IMR-90 (cell line): ENCODE data around the gene NOTCH3. TPM values are rescaled to one million over a fixed set of nuclear protein-coding genes. Genes with fewer than 3 reads are reported as not detected.

Experiments
- ATAC-seq: fragments of 200-7000 bp; cut with Tn5 transposase; 2 replicates; pipeline ENCODE4 v1.9.1; 2020; ENCODE audit warnings: low read depth, mild to moderate bottlenecking, moderate library complexity
- BruUV-seq: library from RNA; stranded (reverse); fragments of 400-500 nt; replicated peaks from 2 replicates; lab custom pipeline; 2021; lab: Mats Ljungman, UMichigan
- CTCF ChIA-PET: fragments of 300-600 bp; formaldehyde crosslinking; extraction: SDS; loops from one replicate; lab custom pipeline; 2021; ENCODE audit warnings: antibody characterized with exemption; lab: Yijun Ruan, JAX
- POLR2A ChIA-PET: fragments of 300-600 bp; sonication (Branson Sonifier 250); formaldehyde crosslinking; loops from one replicate; lab custom pipeline; 2022; ENCODE audit warnings: antibody characterized with exemption; ENCODE audit not compliant: unreplicated experiment; lab: Charles Lee
- DNase-seq: peaks from one replicate; pipeline ENCODE4 v3.0.0; 2013
- H2AFZ ChIP-seq: replicated peaks from 2 replicates; pipeline ENCODE3; 2013; ENCODE audit warnings: low read length, mild to moderate bottlenecking; ENCODE audit not compliant: poor library complexity
- H2AK5ac ChIP-seq: 2 replicates; pipeline ENCODE4 v1.6.1; 2013; ENCODE audit warnings: low read depth, low read length, inconsistent platforms
- H2AK9ac ChIP-seq: replicated peaks from 2 replicates; pipeline ENCODE3; 2013; ENCODE audit warnings: mild to moderate bottlenecking, low read depth, low read length, moderate library complexity; ENCODE audit not compliant: poor library complexity
- H2BK120ac ChIP-seq: 2 replicates; pipeline ENCODE4 v1.6.1; 2013; ENCODE audit warnings: low read depth, low read length, inconsistent platforms
- H2BK15ac ChIP-seq: 3 replicates; pipeline ENCODE4 v1.6.1; 2013; ENCODE audit warnings: low read depth, low read length, inconsistent platforms
- H2BK20ac ChIP-seq: 2 replicates; pipeline ENCODE4 v1.6.1; 2013; ENCODE audit warnings: low read depth, mild to moderate bottlenecking, inconsistent platforms, low read length, moderate library complexity
- H2BK5ac ChIP-seq: 2 replicates; pipeline ENCODE4 v1.6.1; 2013; ENCODE audit warnings: mild to moderate bottlenecking, low read depth, low read length, inconsistent platforms; ENCODE audit not compliant: poor library complexity, severe bottlenecking
- H3K14ac ChIP-seq: replicated peaks from 2 replicates; pipeline ENCODE4 v1.6.1; 2013; ENCODE audit warnings: low read depth, low read length, inconsistent platforms
- H3K18ac ChIP-seq: 2 replicates; pipeline ENCODE4 v1.6.1; 2013; ENCODE audit warnings: low read depth, low read length, control low read depth
- H3K23ac ChIP-seq: 2 replicates; pipeline ENCODE4 v1.6.1; 2013; ENCODE audit warnings: low read depth, low read length, inconsistent platforms
- H3K27ac ChIP-seq: 2 replicates; pipeline ENCODE4 v1.5.1; 2013; ENCODE audit warnings: mild to moderate bottlenecking, control low read depth, low read length; ENCODE audit not compliant: insufficient read depth
- H3K27me3 ChIP-seq: 2 replicates; pipeline ENCODE4 v1.6.1; 2013; ENCODE audit warnings: low read length; ENCODE audit not compliant: control insufficient read depth, insufficient read depth
- H3K36me3 ChIP-seq: 2 replicates; pipeline ENCODE4 v1.6.1; 2013; ENCODE audit warnings: low read length, mixed read lengths; ENCODE audit not compliant: control insufficient read depth, insufficient read depth
- H3K4ac ChIP-seq: 2 replicates; pipeline ENCODE4 v1.6.1; 2013; ENCODE audit warnings: low read depth, low read length, inconsistent platforms
- H3K4me1 ChIP-seq: 2 replicates; pipeline ENCODE4 v1.6.1; 2013; ENCODE audit warnings: low read length, mixed read lengths; ENCODE audit not compliant: control insufficient read depth, insufficient read depth
- H3K4me2 ChIP-seq: 2 replicates; pipeline ENCODE4 v1.6.1; 2013; ENCODE audit warnings: low read depth, mild to moderate bottlenecking, control low read depth, low read length, moderate library complexity
- H3K4me3 ChIP-seq: 2 replicates; pipeline ENCODE4 v1.5.1; 2013; ENCODE audit warnings: low read depth, mild to moderate bottlenecking, control low read depth, low read length, moderate library complexity; ENCODE audit not compliant: insufficient read depth
- H3K56ac ChIP-seq: 2 replicates; pipeline ENCODE4 v1.6.1; 2013; ENCODE audit warnings: low read length, inconsistent platforms; ENCODE audit not compliant: insufficient read depth; ENCODE audit errors: extremely low read depth
- H3K79me1 ChIP-seq, 2 experiments: 2 replicates each; pipeline ENCODE4 v1.6.1; 2013; ENCODE audit warnings: low read length in 2 of 2, inconsistent platforms in 1 of 2, low read depth in 1 of 2
- H3K9ac ChIP-seq: 2 replicates; pipeline ENCODE4 v1.6.1; 2013; ENCODE audit warnings: low read depth, low read length, control low read depth
- H3K9me1 ChIP-seq: 2 replicates; pipeline ENCODE4 v1.6.1; 2013; ENCODE audit warnings: low read length, inconsistent platforms; ENCODE audit not compliant: insufficient read depth
- H3K9me3 ChIP-seq: 2 replicates; pipeline ENCODE4 v1.6.1; 2013; ENCODE audit warnings: low read length; ENCODE audit not compliant: control insufficient read depth, insufficient read depth
- H4K20me1 ChIP-seq: 2 replicates; pipeline ENCODE4 v1.6.1; 2013; ENCODE audit warnings: low read length, inconsistent platforms; ENCODE audit not compliant: insufficient read depth
- H4K5ac ChIP-seq: 2 replicates; pipeline ENCODE4 v1.6.1; 2013; ENCODE audit warnings: mild to moderate bottlenecking, low read depth, low read length, control low read depth
- H4K8ac ChIP-seq, 2 experiments: 2 replicates each; pipeline ENCODE4 v1.6.1; 2013; ENCODE audit warnings: low read depth in 2 of 2, low read length in 2 of 2, control low read depth in 1 of 2, inconsistent platforms in 1 of 2
- H4K91ac ChIP-seq: 2 replicates; pipeline ENCODE4 v1.6.1; 2013; ENCODE audit warnings: low read depth, low read length, inconsistent platforms; ENCODE audit not compliant: insufficient read depth
- ELK1 ChIP-seq: fragments of 150-350 bp; IDR thresholded peaks from 2 replicates; pipeline ENCODE4 v1.6.1; 2016; ENCODE audit warnings: low read depth, mild to moderate bottlenecking, low read length, moderate library complexity, borderline replicate concordance
- MAZ ChIP-seq: IDR thresholded peaks from 2 replicates; pipeline ENCODE4 v1.6.1; 2012; ENCODE audit warnings: low read depth, mild to moderate bottlenecking, low read length, improper control_type of control experiment, moderate library complexity, borderline replicate concordance
- MXI1 ChIP-seq: IDR thresholded peaks from 2 replicates; pipeline ENCODE4 v1.6.1; 2012; ENCODE audit warnings: low read depth, mild to moderate bottlenecking, low read length, moderate library complexity, borderline replicate concordance
- RFX5 ChIP-seq: IDR thresholded peaks from 2 replicates; pipeline ENCODE4 v1.8.0; 2012; ENCODE audit warnings: low read depth, mild to moderate bottlenecking, low read length, moderate library complexity
- WGBS, 2 experiments: methylation state at CpG; one replicate each; pipeline versions ENCODE4 v1.1.5 to v1.1.7; 2013; ENCODE audit warnings: missing lambda C conversion rate in 2 of 2; ENCODE audit not compliant: insufficient read length in 1 of 2; ENCODE audit errors: extremely low coverage in 2 of 2; 5-methylcytosine and 5-hydroxymethylcytosine counted together
- dilution Hi-C: fragments of 300-500 bp; cut with HindIII; formaldehyde crosslinking; loops from one replicate; pipeline ENCODE4 v1.14.3; 2018; ENCODE audit warnings: low sequenced_read_pairs; ENCODE audit not compliant: unreplicated experiment
- in situ Hi-C: fragments of 300-500 bp; cut with MboI; formaldehyde crosslinking; loops from 3 replicates; pipeline ENCODE4 v1.14.3; 2019; ENCODE audit warnings: low sequenced_read_pairs, inconsistent platforms, mixed read lengths
- intact Hi-C: fragments of 100-400 bp; cut with micrococcal nuclease; formaldehyde crosslinking; loops from 2 replicates; pipeline ENCODE4 v1.10.0; 2022
- polyA plus RNA-seq, 3 experiments: library from polyadenylated mRNA; depleted of rRNA; stranded (reverse); fragments of >200 nt; gene quantifications; 2 replicates each; pipeline ENCODE4 v1.2.3, GENCODE V29; 2012; ENCODE audit warnings: low replicate concordance in 1 of 3
- total RNA-seq: library from RNA; depleted of rRNA; stranded (reverse); fragments of >200 nt; gene quantifications from 2 replicates; pipeline ENCODE4 v1.2.3, GENCODE V29; 2012

NOTCH3 gene
- total and polyA plus RNA-seq, 2 of the 4 experiments (the other 2 are of a cell fraction) = 5.9 to 25.1 TPM

DNA sequence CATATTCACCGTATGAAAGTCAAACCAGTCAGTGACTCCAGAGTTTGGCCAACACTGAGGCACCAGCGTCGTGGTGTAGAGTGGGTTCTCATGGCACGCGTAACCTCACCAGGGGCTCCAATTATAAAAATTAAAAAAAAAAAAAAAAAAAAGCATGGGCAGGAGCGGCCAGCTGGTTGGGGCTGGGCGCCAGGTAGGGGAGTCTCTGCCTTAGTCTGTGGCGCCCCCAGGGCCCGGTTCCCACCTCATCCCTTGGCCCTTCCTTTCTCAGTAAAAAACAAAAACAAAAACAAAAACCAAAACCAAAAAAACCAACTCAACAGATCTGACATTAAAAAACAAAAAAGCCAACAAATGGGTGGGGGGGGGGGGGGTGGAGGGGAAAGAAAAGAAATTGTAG lies 36.1 kb upstream of the NOTCH3 start:
- CTCF ChIA-PET = no interaction called here
- Histone ChIP-seq H2BK120ac (no peak overlapping the region), H4K91ac (no peak overlapping the region), H3K79me1 (peaks cover 15 to 33% of the 10 kb centered on the region in 2 experiments), H3K4me2 (no peak overlapping the region), H3K4ac (no peak overlapping the region), H4K20me1 (peaks cover 14% of the 10 kb centered on the region), H3K18ac (no peak overlapping the region), H2AK9ac (no peak overlapping the region), H2BK5ac (no peak overlapping the region), H4K5ac (no peak overlapping the region), H3K4me3 (no peak overlapping the region), H3K27ac (no peak overlapping the region), H4K8ac (no peak overlapping the region), H2BK15ac (no peak overlapping the region), H3K56ac (no peak overlapping the region), H3K23ac (no peak overlapping the region), H2AK5ac (no peak overlapping the region), H3K9me3 (no peaks in the 10 kb centered on the region), H3K14ac (no peak overlapping the region), H3K4me1 (peaks cover 2% of the 10 kb centered on the region; the same call in 1 of the 2 replicates), H2AFZ (no peak overlapping the region), H2BK20ac (no peak overlapping the region), H3K9ac (no peak overlapping the region), H3K27me3 (no peaks in the 10 kb centered on the region), H3K36me3 (peaks cover 56% of the 10 kb centered on the region), H3K9me1 (0 out of 2 replicates have a peak, but pooled peaks cover 3% of the 10 kb centered on the region)
- no peak for ATAC-seq
- no peak for DNase-seq
- WGBS, 2 experiments = 80% methylated on average over 1 of the region's 9 CpGs; no CpG with 5 or more reads in 1 of the 2 experiments
- no peak for TF ChIP-seq MAZ
- no peak for TF ChIP-seq MXI1
- no peak for TF ChIP-seq RFX5
- TF ChIP-seq ELK1 = no peak
- dilution Hi-C loops (no loop called here), in situ Hi-C loops (no loop called here), intact Hi-C loops (no loop called here)
- POLR2A ChIA-PET = no interaction called here
- no TSS peak for BruUV-seq
